AG04450 (cell line): Measurements from ENCODE around the gene KCNK7. TPM values are rescaled to one million over a fixed set of nuclear protein-coding genes. Genes with fewer than 3 reads are reported as not detected.

Source experiments
- CTCF ChIA-PET: fragments of 300-600, 350-600 bp; formaldehyde crosslinking; extraction: SDS; loops from one replicate; lab custom pipeline; 2022; ENCODE audit warnings: antibody characterized with exemption, inconsistent platforms; lab: Charles Lee
- POLR2A ChIA-PET: fragments of 350-600 bp; formaldehyde crosslinking; extraction: SDS; loops from one replicate; lab custom pipeline; 2021; ENCODE audit warnings: antibody characterized with exemption, inconsistent platforms; lab: Yijun Ruan, JAX
- DNase-seq: peaks from one replicate; pipeline ENCODE4 v3.0.0-alpha.2; 2011; ENCODE audit warnings: low read depth, low spot score
- H3K27ac ChIP-seq: one replicate; pipeline ENCODE4 v1.5.1; 2012; ENCODE audit warnings: low read depth, low read length, control low read depth
- H3K27me3 ChIP-seq: one replicate; pipeline ENCODE4 v1.6.0; 2012; ENCODE audit warnings: low read length; ENCODE audit not compliant: control insufficient read depth, insufficient read depth
- H3K4me3 ChIP-seq: 2 replicates; pipeline ENCODE4 v1.5.1; 2011; ENCODE audit warnings: mild to moderate bottlenecking, low read depth, low read length, control low read depth
- H3K9me3 ChIP-seq: 2 replicates; pipeline ENCODE4 v1.5.1; 2012; ENCODE audit warnings: low read length; ENCODE audit not compliant: control insufficient read depth, insufficient read depth
- CTCF ChIP-seq: IDR thresholded peaks from 2 replicates; pipeline ENCODE4 v1.5.1; 2011; ENCODE audit warnings: low read depth, low read length, control low read depth, inconsistent platforms
- polyA minus RNA-seq: library from RNA; depleted of rRNA, polyadenylated mRNA; stranded (reverse); fragments of >200 nt; gene quantifications from 2 replicates; pipeline ENCODE4 v1.2.3, GENCODE V29; 2011; rRNA and poly(A)+ RNA removed
- polyA plus RNA-seq: library from polyadenylated mRNA; depleted of rRNA; stranded (reverse); fragments of >200 nt; gene quantifications from 2 replicates; pipeline ENCODE4 v1.2.3, GENCODE V29; 2011; rRNA removed

The KCNK7 gene
- polyA plus RNA-seq = 0.17 TPM in 1 of 2 replicates, not detected in the other
- not detected in 2 replicates for polyA minus RNA-seq

GRCh38 chr11:65595543-65596281 lies at the start of gene KCNK7:
Gene KCNK7 (minus strand): TSS chr11:65595800. CDS start chr11:65595772, 28 bp downstream.
- Histone ChIP-seq H3K27me3 (no peaks in the 10 kb centered on the region), H3K4me3 (no peak within 1 kb of the TSS), H3K9me3 (no peaks in the 10 kb centered on the region), H3K27ac (no peak within 1 kb of the TSS)
- POLR2A ChIA-PET = interaction anchor here (1.3 to 1.5 kb wide), 2 partner anchors 9 to 19 kb away, joined by 4 read pairs; no protein-coding TSS in a partner anchor
- no peak for DNase-seq
- no peak for TF ChIP-seq CTCF
- CTCF ChIA-PET = interaction anchor here (2.7 to 3.8 kb wide), 2 partner anchors 18 to 54 kb away, joined by 17 to 48 read pairs; no protein-coding TSS in a partner anchor

- Histone ChIP-seq H3K4me3 (no peak overlapping the region), H3K27me3 (no peaks in the 10 kb centered on the region), H3K9me3 (peaks cover 8% of the 10 kb centered on the region; the same call in 1 of the 2 replicates), H3K27ac (no peak overlapping the region)
- CTCF ChIA-PET = no interaction called here
- DNase-seq = no peak
- TF ChIP-seq CTCF = no peak
- POLR2A ChIA-PET = interaction anchor here (0.5 to 1.1 kb wide), 2 partner anchors 126 to 214 kb away, joined by 3 read pairs; no protein-coding TSS in a partner anchor
Measured at GRCh38 chr11:65644837-65645236, 49.2 kb upstream of the KCNK7 start.

DNA sequence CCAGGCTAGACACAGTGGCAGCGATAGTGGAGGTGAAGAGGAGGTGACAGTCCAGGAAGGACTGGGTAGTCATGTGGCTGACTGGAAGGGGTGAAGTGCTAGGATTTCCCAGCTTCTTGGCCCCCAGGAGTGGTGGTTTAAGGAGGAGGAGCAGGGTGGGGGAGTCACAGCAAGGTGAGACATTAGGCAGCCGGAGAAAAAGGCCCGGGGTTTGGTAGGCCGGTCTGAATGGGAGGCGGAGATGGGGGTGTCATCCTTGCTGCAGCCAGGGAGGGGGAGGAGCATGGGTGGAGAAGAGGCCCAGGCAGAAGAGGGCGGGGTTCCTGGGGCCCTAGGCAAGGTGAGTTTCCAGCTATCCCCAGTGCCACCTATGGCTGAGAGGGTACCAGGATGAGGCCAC lies 48.4 kb upstream of the KCNK7 start:
- no peaks in the 10 kb centered on the region for H3K27me3 ChIP-seq
- no peak overlapping the region for H3K27ac ChIP-seq
- ChIA-PET POLR2A (interaction anchor here (1.5 kb wide), 1 partner anchor 19 kb away, joined by 4 read pairs; the partner anchor contains the start of gene RELA), CTCF (interaction anchor here (1.0 kb wide), 1 partner anchor 9 kb away, joined by 3 read pairs; no protein-coding TSS in a partner anchor)
- no peak for DNase-seq
- TF ChIP-seq CTCF = no peak
- no peak overlapping the region for H3K4me3 ChIP-seq
- H3K9me3 ChIP-seq = peaks cover 8% of the 10 kb centered on the region; the same call in 1 of the 2 replicates

DNA sequence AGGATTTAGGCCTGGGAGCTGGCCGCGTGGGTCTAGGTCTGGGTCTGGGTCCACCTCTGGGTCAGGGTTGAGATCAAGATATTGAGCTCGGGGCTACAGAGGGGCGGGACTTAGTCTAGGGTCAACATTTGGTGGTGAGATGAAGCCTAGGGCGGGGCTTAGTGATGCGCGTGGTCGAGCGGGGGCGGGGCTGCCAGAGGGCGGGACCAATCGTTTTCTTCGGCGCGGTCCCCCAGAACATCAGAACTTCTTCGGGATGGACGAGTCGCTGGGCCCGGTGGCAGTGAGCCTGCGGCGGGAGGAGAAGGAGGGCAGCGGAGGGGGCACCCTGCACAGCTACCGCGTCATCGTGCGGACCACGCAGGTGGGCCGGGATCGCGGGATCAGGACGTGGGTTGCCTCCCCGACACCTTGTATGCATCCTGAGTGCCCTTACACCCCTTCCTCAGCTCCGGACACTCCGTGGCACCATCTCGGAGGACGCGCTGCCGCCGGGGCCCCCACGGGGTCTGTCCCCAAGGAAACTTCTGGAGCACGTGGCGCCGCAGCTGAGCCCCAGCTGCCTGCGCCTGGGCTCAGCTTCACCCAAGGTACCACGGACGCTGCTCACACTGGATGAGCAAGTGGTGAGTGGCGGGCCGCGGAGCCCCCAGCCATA lies 46.5 kb upstream of the KCNK7 start:
- no peak overlapping the region for H3K4me3 ChIP-seq
- CTCF ChIA-PET = no interaction called here
- no peak for DNase-seq
- POLR2A ChIA-PET = interaction anchor here (1.7 kb wide), 1 partner anchor 27 kb away, joined by 5 read pairs; the partner anchor contains the start of gene PCNX3
- no peaks in the 10 kb centered on the region for H3K27me3 ChIP-seq
- TF ChIP-seq CTCF = no peak
- peaks cover 8% of the 10 kb centered on the region; the same call in 1 of the 2 replicates for H3K9me3 ChIP-seq
- H3K27ac ChIP-seq = no peak overlapping the region
